CD4-positive, alpha-beta T cell treated with Interleukin-17A for 1 hour (primary cell): ENCODE data around the gene ATP4A.

Source experiments
- DNase-seq: peaks from one replicate; pipeline ENCODE4 v3.0.0-alpha.2; 2020

The ATP4A gene

DNA sequence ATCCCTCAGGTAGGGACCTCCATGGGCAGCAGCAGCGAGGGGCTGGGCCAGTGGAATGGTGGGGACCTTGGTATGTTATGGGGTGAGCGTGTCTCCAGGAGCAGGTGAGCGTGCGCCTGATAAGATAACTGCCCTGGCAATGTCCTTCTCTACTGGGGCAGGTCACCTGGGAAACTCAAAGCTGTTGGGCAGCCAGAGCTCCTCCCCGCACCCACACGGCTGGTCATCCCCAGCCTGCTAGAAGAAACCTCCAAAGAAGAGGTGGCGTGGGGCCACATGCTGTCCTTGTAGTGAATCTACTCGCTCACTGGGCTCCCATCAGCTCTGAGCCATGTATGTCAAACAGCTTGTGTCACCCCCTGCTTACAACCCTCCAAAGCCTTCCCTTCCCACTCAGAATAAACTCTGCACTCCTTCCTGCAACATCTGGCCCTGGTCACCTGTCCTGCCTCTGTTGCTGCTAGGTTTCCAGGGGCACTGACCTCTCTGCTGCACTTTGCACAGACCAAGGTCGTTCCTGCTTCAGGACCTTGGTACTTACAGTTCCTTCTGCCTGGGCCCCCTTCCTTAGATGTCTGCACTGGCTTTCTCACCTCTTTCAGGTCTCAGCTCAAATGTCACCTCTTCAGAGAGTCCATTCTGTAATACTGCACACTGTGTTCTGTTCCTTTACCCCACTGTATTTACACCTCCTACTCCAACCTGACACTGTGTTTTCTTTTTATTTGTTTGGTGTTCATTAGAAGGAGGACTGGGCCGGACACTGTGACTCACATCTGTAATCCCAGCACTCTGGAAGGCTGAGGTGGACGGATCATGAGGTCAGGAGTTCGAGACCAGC lies 1.8 kb upstream of the ATP4A start:
- no peak for DNase-seq

DNA sequence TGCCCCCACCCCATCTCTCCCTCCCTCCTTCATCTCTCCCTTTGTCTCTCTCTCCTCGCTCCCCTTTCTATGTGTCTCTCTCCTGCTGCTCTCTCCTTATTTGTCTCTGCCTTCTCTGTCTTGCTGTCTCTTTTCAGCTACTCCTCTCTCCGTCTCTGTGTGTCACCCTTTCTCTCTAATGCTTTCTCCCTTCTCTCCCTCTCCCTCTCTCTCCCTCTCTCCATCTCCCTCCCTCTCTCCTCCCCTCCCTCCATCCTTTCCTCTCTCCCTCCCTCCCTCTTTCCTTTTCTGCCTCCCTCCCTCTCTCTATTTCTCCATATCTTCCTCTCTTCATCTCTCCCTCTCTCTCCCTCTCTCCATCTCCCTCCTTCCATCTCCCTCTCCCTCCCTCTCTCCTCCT lies 682 bp downstream of the ATP4A start:
- no peak for DNase-seq

DNA sequence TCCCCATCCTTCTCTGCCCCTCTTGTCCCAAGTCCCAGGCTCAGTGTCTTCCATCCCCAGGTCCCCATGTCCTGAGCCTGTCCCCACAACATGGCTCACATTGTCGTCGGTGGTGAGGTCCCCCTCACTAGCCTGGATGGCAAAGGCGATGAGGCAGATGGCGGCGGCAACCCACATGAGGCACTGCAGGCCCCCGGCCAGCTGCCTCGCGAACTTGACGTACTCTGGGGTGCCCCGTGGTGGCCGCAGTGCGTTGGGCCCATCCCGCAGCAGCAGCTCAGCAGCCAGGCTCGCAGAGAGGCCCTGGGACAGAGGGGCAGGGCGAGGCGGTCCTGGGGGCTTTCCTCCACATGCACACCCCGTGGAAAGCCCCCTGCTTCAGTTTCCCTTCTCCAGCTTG lies 1.1 kb downstream of the ATP4A start:
- DNase-seq, result no peak

GRCh38 chr19:35561436-35561835 lies 2.0 kb downstream of the ATP4A start:
- DNase-seq, result no peak

- no peak for DNase-seq
Observed at GRCh38 chr19:35560677-35561076, 2.8 kb downstream of the ATP4A start.

DNA sequence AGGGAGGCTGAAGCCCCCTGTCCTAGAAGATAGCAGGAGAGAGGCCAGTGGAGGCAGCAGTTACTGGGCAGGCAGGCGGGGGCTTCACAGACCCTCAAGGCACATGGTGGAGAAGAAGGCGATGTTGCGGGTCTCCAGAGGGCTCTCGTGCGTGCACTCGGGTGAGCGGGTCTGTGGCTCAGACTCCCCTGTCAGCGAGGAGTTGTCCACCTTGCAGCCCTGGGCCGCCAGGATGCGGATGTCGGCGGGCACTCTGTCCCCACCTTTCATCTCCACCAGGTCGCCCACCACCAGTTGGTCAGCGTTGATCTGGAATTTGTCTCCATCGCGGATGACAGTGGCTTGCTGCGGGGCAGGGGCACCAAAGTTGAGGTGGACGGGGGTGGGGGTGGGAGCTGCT lies 3.2 kb downstream of the ATP4A start:
- DNase-seq, result no peak

- no peak for DNase-seq
Observed at GRCh38 chr19:35559781-35560180, 3.7 kb downstream of the ATP4A start.

- no peak for DNase-seq
Observed at GRCh38 chr19:35559281-35559659, 4.2 kb downstream of the ATP4A start.

- no peak for DNase-seq
Observed at GRCh38 chr19:35558400-35559280, 4.8 kb downstream of the ATP4A start.

DNA sequence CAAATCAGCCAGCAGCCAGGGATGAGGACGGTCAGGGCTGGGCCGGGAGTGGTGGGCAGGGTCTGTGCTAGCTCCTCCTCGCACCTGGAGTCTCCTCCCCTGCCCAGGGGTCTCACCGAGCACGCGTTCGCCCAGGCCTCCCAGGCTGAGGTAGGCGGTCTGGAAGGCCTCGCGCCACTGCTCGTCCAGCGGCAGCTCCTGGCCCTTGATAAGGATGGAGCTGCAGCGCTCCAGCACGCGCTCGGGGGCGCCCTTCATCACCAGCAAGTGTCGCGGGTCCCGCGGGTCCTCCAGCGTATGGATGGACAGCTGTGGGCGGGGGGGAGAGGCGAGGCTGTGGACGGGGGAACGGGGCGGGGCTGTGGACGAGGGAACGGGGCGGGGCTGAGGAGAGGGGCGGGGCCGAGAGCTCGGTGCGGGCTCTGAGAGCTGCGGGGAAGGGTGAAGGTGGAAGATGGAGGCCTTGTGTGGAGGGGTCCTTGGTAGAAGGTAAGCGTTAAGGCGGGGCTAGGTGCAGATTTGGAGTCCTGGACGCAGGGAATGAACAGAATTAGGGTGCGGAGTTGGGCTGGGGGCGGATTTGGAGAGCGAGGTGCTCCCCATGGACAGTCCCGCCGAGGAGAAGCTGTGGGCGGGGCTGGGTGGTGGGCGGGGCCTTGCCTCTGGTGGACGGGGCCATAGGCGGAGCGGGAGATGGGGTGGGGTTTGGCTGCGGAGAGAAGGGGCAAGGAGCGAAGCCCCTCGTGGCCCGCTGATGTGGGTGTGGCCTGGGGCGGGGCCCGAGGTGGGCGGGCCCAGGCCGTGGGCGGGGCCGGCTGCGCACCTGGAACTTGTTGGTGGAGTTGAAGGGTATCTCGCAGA lies 5.7 kb downstream of the ATP4A start:
- peak; percentile 55 for DNase-seq

GRCh38 chr19:35556846-35557538 lies 6.5 kb downstream of the ATP4A start:
- no peak for DNase-seq

GRCh38 chr19:35556025-35556590 lies 7.3 kb downstream of the ATP4A start:
- no peak for DNase-seq

DNA sequence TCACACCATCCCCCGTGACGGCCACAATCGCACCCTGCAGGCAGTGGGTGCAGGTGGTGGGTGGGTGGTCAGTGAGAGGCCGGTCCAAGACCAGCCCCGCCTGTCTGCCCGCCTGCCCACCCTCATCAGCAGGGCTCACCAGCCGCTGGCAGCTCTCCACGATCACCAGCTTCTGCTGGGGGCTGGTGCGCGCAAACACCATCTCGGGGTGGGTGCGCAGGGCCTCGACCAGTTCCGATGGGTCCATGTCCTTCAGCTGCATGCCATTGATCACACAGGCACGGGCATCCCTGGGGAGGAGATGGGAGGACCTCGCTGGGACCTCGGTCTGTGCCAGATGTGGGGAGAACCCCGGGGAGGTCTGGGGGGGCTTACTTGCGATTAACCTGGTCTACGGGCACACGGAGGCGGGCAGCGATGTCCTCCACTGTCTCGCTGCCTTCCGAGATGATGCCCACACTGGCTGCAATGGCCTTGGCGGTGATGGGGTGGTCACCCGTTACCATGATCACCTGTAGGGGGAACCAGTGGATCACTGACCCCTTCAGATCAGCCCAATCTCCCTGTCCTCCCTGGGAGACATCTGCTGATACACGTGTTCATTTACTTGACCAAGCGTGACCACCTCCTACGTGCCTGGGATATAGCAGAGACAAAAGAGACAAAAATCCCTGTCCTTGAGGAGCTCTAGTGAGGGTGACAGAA lies 8.0 kb downstream of the ATP4A start:
- DNase-seq, result no peak

DNA sequence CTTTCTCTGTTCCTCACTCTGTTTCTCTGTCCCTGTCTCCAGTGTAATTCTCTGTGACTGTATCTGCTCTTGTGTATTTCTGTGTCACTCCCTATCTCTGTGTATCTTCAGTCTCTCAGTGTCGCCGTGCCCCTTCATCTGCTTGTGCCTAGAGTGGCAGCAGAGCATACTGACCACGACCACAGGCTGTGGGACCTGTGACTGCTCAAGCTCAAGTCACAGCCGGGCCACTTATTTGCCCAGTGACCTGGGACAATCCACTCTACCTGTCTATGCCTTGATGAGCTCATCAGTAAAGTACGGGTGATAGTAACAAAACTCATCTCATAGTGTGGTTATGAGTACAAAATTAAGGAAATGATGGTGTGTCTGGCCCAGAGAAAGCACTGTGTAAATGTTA lies 9.4 kb downstream of the ATP4A start:
- DNase-seq, result no peak

GRCh38 chr19:35553385-35554000 lies 10.0 kb downstream of the ATP4A start:
- no peak for DNase-seq

DNA sequence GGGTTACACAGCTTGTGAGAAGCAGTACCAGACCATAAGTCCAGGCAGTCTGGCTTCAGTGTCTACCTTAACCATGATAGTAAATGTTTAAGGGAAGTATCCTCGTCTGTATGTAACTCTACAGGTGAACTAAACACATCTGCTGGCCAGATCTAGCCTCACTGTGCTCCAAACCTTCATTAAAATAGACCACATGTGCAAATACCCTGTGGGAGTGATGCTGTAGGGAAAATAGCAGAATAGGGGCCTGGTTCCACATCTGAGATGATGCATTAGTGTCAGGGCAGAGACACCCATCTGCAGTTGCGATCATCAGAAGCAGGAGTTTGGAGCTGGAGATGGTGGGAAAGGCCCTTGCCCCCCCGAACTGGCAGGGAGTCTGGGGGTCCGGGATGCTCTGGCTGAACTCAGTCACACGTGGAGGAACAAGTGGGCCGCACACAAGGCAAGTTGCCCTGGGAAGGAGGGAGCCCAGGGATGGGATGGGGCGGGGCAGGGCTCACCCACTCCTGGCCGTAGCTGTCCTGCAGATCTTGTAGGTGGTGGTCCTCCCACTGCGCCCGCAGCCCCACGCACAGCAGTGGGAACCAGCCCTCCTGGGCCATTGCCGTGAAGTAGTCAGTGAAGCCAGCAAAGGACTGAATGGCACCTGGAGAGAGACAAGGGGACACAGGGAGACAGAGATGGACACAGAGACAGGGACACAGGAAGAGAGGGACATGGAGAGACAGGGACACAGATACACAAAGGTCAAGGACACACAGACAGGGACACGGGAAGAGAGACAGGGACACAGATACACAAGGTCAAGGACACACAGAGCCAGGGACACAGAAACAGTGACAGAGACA lies 10.7 kb downstream of the ATP4A start:
- DNase-seq, result no peak

- no peak for DNase-seq
Observed at GRCh38 chr19:35551091-35551810, 12.2 kb downstream of the ATP4A start.

GRCh38 chr19:35549879-35550523 lies 13.5 kb downstream of the ATP4A start:
- no peak for DNase-seq
